HepG2 (cell line): ENCODE measurements around the gene GJB1. TPM values are rescaled to one million over a fixed set of nuclear protein-coding genes. Genes with fewer than 3 reads are reported as not detected.
A peak's percentile ranks its signal among the peaks of the same experiment; 100 is the strongest.

ENCODE experiments used
- ATM ChIP-seq: fragments of 450-650 bp; IDR thresholded peaks from 2 replicates; pipeline ENCODE4 v1.7.1; 2017; ENCODE audit warnings: mild to moderate bottlenecking, borderline replicate concordance
- ATRX ChIP-seq: sonication (generic); formaldehyde crosslinking; IDR thresholded peaks from 2 replicates; pipeline ENCODE4 v1.4.0; 2020; ENCODE audit warnings: missing genetic modification reagents, borderline replicate concordance
- KDM5A ChIP-seq: fragments of 200-600 bp; sonication (generic); IDR thresholded peaks from 2 replicates; pipeline ENCODE4 v1.7.0; 2018; ENCODE audit warnings: antibody characterized with exemption, mild to moderate bottlenecking, low read length, borderline replicate concordance
- MAFK ChIP-seq, 2 experiments: IDR thresholded peaks in 1 of 2; conservative IDR thresholded peaks in 1 of 2; 2 replicates each; pipeline ENCODE4 v1.6.1; 2011; ENCODE audit warnings: improper control_type of control experiment in 2 of 2, low read length in 2 of 2
- NCOA5 ChIP-seq: sonication (generic); formaldehyde crosslinking; IDR thresholded peaks from 2 replicates; pipeline ENCODE4 v1.4.0; 2020; ENCODE audit warnings: missing genetic modification reagents
- RBM39 ChIP-seq: fragments of 200-400 bp; formaldehyde crosslinking; IDR thresholded peaks from one replicate; pipeline ENCODE4 v1.6.1; 2018; ENCODE audit warnings: antibody characterized with exemption, mild to moderate bottlenecking, low read depth, low read length; ENCODE audit not compliant: poor library complexity, severe bottlenecking
- SKI ChIP-seq: fragments of 450-650 bp; IDR thresholded peaks from one replicate; pipeline ENCODE4 v1.6.1; 2018; ENCODE audit warnings: mild to moderate bottlenecking; ENCODE audit not compliant: partially characterized antibody
- TBL1XR1 ChIP-seq: fragments of 150-350 bp; IDR thresholded peaks from 2 replicates; pipeline ENCODE4 v1.6.1; 2014; ENCODE audit warnings: borderline replicate concordance, low read length; ENCODE audit not compliant: partially characterized antibody
- ZNF382 ChIP-seq: sonication (generic); formaldehyde crosslinking; IDR thresholded peaks from 2 replicates; pipeline ENCODE4 v1.5.0; 2020; ENCODE audit warnings: missing genetic modification reagents, mild to moderate bottlenecking, borderline replicate concordance
- ZNF496 ChIP-seq: sonication (generic); formaldehyde crosslinking; IDR thresholded peaks from 2 replicates; pipeline ENCODE4 v1.8.1; 2023; ENCODE audit warnings: mild to moderate bottlenecking, moderate library complexity, missing genetic modification reagents; ENCODE audit not compliant: insufficient replicate concordance
- ZNF75D ChIP-seq: sonication (generic); formaldehyde crosslinking; IDR thresholded peaks from 2 replicates; pipeline ENCODE4 v1.8.1; 2023; ENCODE audit warnings: missing genetic modification reagents, mild to moderate bottlenecking, borderline replicate concordance
- ZNF766 ChIP-seq: sonication (generic); formaldehyde crosslinking; IDR thresholded peaks from 2 replicates; pipeline ENCODE4 v1.5.0; 2020; ENCODE audit warnings: missing genetic modification reagents, borderline replicate concordance
- polyA plus RNA-seq, 8 experiments: library from polyadenylated mRNA; depleted of rRNA in 3 of 8; stranded (reverse) in 7 of 8; unstranded in 1 of 8; fragments of >200 nt; fragmentation: Illumina TruSeq in 4 of 8; extraction: Trizol in 4 of 8; gene quantifications; 2 replicates each; pipeline versions ENCODE4 v1.2.1 to v1.2.3, GENCODE V29; 2011 to 2016; ENCODE audit warnings: low read depth in 4 of 8, missing spikeins in 1 of 8, mixed read lengths in 1 of 8; ENCODE audit not compliant: insufficient read depth in 1 of 8
- total RNA-seq, 5 experiments: library from RNA; depleted of rRNA; stranded (reverse); fragments of >200 nt; fragmentation: Illumina TruSeq; extraction: Trizol; gene quantifications; 2 replicates each; pipeline ENCODE4 v1.2.3, GENCODE V29; 2016; ENCODE audit warnings: low read depth in 1 of 5
- TF ChIP-seq, protein P1 (sequence below): sonication (generic); formaldehyde crosslinking; IDR thresholded peaks from 2 replicates; pipeline ENCODE4 v1.4.0; 2020; ENCODE audit warnings: low read depth, missing genetic modification reagents
- TF ChIP-seq, protein P2 (sequence below): sonication (generic); formaldehyde crosslinking; IDR thresholded peaks from 2 replicates; pipeline ENCODE4 v1.9.0; 2022; ENCODE audit warnings: low read depth, missing genetic modification reagents
- TF ChIP-seq, protein P3 (sequence below): sonication (generic); formaldehyde crosslinking; IDR thresholded peaks from 2 replicates; pipeline ENCODE4 v1.4.0; 2020; ENCODE audit warnings: missing genetic modification reagents
- TF ChIP-seq, protein P4 (sequence below): IDR thresholded peaks from 2 replicates; pipeline ENCODE4 v1.6.1; 2016; ENCODE audit warnings: mild to moderate bottlenecking
- TF ChIP-seq, protein P5 (sequence below): sonication (generic); formaldehyde crosslinking; IDR thresholded peaks from 2 replicates; pipeline ENCODE4 v1.9.0; 2021; ENCODE audit warnings: missing genetic modification reagents, mild to moderate bottlenecking, borderline replicate concordance

GJB1 gene
- total and polyA plus RNA-seq, 2 of the 13 experiments (the other 11 are each of a cell fraction or from before 2014, with no cell fraction given), result 111 to 161 TPM

DNA sequence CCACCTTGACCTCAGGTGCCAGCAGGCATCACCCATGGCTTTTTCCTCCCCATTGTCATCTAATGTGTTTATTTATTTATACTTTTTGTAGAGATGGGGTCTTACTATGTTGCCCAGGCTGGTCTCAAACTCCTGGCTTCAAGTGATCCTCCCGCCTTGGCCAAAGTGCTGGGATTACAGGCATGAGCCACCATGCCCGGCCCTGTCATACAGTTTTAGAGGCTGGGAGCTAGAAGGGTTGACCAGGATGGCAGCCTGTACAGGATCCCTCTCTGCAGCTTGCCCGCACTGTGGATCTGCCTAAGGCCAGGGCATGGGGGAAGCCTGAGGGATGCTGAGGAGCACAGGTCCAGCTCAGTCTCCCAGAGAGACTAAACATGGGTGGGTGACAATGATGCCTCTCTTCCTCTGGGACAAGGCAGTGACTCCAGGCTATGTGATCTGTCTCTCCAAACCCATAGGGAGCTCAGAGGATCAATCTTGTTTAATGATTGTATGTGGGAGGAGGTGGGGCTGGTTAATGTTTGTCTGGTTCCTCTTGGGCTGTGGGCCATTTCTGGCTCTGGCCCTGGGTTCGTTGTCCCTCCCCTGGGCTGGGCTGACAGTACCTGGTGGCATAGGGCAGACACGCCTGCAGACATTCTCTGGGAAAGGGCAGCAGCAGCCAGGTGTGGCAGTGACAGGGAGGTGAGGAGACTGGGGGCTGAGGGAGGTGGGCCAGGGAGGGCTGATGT, 8.3 kb upstream of the GJB1 start (continued):
- TF ChIP-seq ZNF382 (CRISPR knock-in tag) (no peak), ZNF766 (CRISPR knock-in tag) (no peak), NCOA5 (CRISPR knock-in tag) (no peak), ATRX (CRISPR knock-in tag) (no peak), ATM (no peak), MAFK (conservative IDR thresholded peaks at IDR 0.05 in 1 of 2, IDR thresholded peaks at IDR 0.05 in 1 of 2; ENCODE audit: low read length in 2 of 2) (no peak), RBM39 (no peak), TBL1XR1 (no peak), SKI (peak; percentile 38), KDM5A (no peak), ZNF496 (CRISPR knock-in tag) (no peak), ZNF75D (CRISPR knock-in tag) (no peak)
- TF ChIP-seq, protein P1, sequence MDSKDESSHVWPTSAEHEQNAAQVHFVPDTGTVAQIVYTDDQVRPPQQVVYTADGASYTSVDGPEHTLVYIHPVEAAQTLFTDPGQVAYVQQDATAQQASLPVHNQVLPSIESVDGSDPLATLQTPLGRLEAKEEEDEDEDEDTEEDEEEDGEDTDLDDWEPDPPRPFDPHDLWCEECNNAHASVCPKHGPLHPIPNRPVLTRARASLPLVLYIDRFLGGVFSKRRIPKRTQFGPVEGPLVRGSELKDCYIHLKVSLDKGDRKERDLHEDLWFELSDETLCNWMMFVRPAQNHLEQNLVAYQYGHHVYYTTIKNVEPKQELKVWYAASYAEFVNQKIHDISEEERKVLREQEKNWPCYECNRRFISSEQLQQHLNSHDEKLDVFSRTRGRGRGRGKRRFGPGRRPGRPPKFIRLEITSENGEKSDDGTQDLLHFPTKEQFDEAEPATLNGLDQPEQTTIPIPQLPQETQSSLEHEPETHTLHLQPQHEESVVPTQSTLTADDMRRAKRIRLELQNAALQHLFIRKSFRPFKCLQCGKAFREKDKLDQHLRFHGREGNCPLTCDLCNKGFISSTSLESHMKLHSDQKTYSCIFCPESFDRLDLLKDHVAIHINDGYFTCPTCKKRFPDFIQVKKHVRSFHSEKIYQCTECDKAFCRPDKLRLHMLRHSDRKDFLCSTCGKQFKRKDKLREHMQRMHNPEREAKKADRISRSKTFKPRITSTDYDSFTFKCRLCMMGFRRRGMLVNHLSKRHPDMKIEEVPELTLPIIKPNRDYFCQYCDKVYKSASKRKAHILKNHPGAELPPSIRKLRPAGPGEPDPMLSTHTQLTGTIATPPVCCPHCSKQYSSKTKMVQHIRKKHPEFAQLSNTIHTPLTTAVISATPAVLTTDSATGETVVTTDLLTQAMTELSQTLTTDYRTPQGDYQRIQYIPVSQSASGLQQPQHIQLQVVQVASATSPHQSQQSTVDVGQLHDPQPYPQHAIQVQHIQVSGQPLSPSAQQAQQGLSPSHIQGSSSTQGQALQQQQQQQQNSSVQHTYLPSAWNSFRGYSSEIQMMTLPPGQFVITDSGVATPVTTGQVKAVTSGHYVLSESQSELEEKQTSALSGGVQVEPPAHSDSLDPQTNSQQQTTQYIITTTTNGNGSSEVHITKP (CRISPR knock-in tag), result 0 out of 2 replicates have a peak, but pooled peaks have one; percentile 29
- TF ChIP-seq, protein P2, sequence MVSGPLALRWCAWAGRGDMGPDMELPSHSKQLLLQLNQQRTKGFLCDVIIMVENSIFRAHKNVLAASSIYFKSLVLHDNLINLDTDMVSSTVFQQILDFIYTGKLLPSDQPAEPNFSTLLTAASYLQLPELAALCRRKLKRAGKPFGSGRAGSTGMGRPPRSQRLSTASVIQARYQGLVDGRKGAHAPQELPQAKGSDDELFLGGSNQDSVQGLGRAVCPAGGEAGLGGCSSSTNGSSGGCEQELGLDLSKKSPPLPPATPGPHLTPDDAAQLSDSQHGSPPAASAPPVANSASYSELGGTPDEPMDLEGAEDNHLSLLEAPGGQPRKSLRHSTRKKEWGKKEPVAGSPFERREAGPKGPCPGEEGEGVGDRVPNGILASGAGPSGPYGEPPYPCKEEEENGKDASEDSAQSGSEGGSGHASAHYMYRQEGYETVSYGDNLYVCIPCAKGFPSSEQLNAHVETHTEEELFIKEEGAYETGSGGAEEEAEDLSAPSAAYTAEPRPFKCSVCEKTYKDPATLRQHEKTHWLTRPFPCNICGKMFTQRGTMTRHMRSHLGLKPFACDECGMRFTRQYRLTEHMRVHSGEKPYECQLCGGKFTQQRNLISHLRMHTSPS, result peak; percentile 68; the same call in 1 of the 2 replicates
- TF ChIP-seq, protein P3, sequence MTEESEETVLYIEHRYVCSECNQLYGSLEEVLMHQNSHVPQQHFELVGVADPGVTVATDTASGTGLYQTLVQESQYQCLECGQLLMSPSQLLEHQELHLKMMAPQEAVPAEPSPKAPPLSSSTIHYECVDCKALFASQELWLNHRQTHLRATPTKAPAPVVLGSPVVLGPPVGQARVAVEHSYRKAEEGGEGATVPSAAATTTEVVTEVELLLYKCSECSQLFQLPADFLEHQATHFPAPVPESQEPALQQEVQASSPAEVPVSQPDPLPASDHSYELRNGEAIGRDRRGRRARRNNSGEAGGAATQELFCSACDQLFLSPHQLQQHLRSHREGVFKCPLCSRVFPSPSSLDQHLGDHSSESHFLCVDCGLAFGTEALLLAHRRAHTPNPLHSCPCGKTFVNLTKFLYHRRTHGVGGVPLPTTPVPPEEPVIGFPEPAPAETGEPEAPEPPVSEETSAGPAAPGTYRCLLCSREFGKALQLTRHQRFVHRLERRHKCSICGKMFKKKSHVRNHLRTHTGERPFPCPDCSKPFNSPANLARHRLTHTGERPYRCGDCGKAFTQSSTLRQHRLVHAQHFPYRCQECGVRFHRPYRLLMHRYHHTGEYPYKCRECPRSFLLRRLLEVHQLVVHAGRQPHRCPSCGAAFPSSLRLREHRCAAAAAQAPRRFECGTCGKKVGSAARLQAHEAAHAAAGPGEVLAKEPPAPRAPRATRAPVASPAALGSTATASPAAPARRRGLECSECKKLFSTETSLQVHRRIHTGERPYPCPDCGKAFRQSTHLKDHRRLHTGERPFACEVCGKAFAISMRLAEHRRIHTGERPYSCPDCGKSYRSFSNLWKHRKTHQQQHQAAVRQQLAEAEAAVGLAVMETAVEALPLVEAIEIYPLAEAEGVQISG (CRISPR knock-in tag), result peak; percentile 66
- TF ChIP-seq, protein P4, sequence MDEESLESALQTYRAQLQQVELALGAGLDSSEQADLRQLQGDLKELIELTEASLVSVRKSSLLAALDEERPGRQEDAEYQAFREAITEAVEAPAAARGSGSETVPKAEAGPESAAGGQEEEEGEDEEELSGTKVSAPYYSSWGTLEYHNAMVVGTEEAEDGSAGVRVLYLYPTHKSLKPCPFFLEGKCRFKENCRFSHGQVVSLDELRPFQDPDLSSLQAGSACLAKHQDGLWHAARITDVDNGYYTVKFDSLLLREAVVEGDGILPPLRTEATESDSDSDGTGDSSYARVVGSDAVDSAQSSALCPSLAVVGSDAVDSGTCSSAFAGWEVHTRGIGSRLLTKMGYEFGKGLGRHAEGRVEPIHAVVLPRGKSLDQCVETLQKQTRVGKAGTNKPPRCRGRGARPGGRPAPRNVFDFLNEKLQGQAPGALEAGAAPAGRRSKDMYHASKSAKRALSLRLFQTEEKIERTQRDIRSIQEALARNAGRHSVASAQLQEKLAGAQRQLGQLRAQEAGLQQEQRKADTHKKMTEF (CRISPR knock-in tag), result no peak
- TF ChIP-seq, protein P5, sequence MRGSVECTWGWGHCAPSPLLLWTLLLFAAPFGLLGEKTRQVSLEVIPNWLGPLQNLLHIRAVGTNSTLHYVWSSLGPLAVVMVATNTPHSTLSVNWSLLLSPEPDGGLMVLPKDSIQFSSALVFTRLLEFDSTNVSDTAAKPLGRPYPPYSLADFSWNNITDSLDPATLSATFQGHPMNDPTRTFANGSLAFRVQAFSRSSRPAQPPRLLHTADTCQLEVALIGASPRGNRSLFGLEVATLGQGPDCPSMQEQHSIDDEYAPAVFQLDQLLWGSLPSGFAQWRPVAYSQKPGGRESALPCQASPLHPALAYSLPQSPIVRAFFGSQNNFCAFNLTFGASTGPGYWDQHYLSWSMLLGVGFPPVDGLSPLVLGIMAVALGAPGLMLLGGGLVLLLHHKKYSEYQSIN (CRISPR knock-in tag), result no peak
